MM.1S (cell line): ENCODE data around the gene KRTAP10-3.

Experiments used
- DNase-seq: peaks from one replicate; pipeline ENCODE4 v3.0.0-alpha.2; 2015
- H2AFZ ChIP-seq: fragments of 300-600 bp; sonication (generic); 2 replicates; pipeline ENCODE4 v1.6.0; 2016; ENCODE audit warnings: antibody characterized with exemption, low read length
- H3F3A ChIP-seq: fragments of 300-600 bp; sonication (generic); 2 replicates; pipeline ENCODE4 v1.6.1; 2016; ENCODE audit warnings: mild to moderate bottlenecking, antibody characterized with exemption, low read length, moderate library complexity, mixed read lengths; ENCODE audit not compliant: insufficient read depth
- H3K27ac ChIP-seq: fragments of 300-600 bp; sonication (generic); 2 replicates; pipeline ENCODE4 v1.5.1; 2016; ENCODE audit warnings: mild to moderate bottlenecking, low read length
- H3K27me3 ChIP-seq: fragments of 300-600 bp; sonication (generic); replicated peaks from 2 replicates; pipeline ENCODE4 v1.6.0; 2016; ENCODE audit warnings: low read length; ENCODE audit not compliant: insufficient read depth
- H3K36me3 ChIP-seq: fragments of 300-600 bp; sonication (generic); replicated peaks from 2 replicates; pipeline ENCODE4 v1.6.1; 2016; ENCODE audit warnings: mild to moderate bottlenecking, low read length, mixed read lengths; ENCODE audit not compliant: insufficient read depth
- H3K4me1 ChIP-seq: fragments of 300-600 bp; sonication (generic); 2 replicates; pipeline ENCODE4 v1.6.1; 2016; ENCODE audit warnings: low read length, mixed read lengths
- H3K4me2 ChIP-seq: fragments of 300-600 bp; sonication (generic); 2 replicates; pipeline ENCODE4 v1.6.0; 2016; ENCODE audit warnings: low read depth, low read length
- H3K4me3 ChIP-seq: fragments of 300-600 bp; sonication (generic); 2 replicates; pipeline ENCODE4 v1.5.1; 2016; ENCODE audit warnings: low read length, mixed read lengths
- H3K79me2 ChIP-seq: fragments of 300-600 bp; sonication (generic); 2 replicates; pipeline ENCODE4 v1.6.1; 2016; ENCODE audit warnings: mixed run types, low read length, mixed read lengths
- H3K9ac ChIP-seq: fragments of 300-600 bp; sonication (generic); 2 replicates; pipeline ENCODE4 v1.6.1; 2016; ENCODE audit warnings: low read length, mixed read lengths
- H3K9me2 ChIP-seq: fragments of 300-600 bp; sonication (generic); replicated peaks from 2 replicates; pipeline ENCODE4 v1.6.1; 2016; ENCODE audit warnings: mild to moderate bottlenecking, low read length, mixed read lengths; ENCODE audit not compliant: insufficient read depth
- H3K9me3 ChIP-seq: fragments of 300-600 bp; sonication (generic); replicated peaks from 2 replicates; pipeline ENCODE4 v1.6.1; 2016; ENCODE audit warnings: mild to moderate bottlenecking, low read length, mixed read lengths; ENCODE audit not compliant: insufficient read depth
- H4K20me1 ChIP-seq: fragments of 300-600 bp; sonication (generic); 2 replicates; pipeline ENCODE4 v1.6.1; 2016; ENCODE audit warnings: mild to moderate bottlenecking, low read length, moderate library complexity, mixed read lengths; ENCODE audit not compliant: insufficient read depth
- CTCF ChIP-seq: fragments of 300-600 bp; sonication (generic); IDR thresholded peaks from 2 replicates; pipeline ENCODE4 v1.5.1; 2016; ENCODE audit warnings: antibody characterized with exemption, low read length, mixed read lengths
- EZH2 ChIP-seq: fragments of 300-600 bp; sonication (generic); optimal IDR thresholded peaks from 2 replicates; pipeline ENCODE3; 2017; ENCODE audit warnings: low read depth, mild to moderate bottlenecking, antibody characterized with exemption, low read length, mixed read lengths
- EZH2phosphoT487 ChIP-seq: fragments of 300-600 bp; sonication (generic); IDR thresholded peaks from 2 replicates; pipeline ENCODE4 v1.6.1; 2018; ENCODE audit warnings: antibody characterized with exemption, low read length

The KRTAP10-3 gene

GRCh38 chr21:44529503-44530125, 29.0 kb downstream of the KRTAP10-3 start:
- Histone ChIP-seq H3K79me2 (no peaks in the 10 kb centered on the region), H3K4me3 (no peak overlapping the region), H2AFZ (no peak overlapping the region), H3K36me3 (no peaks in the 10 kb centered on the region), H3F3A (no peaks in the 10 kb centered on the region), H3K27me3 (peaks cover 93% of the 10 kb centered on the region), H3K4me1 (no peaks in the 10 kb centered on the region), H3K9ac (no peak overlapping the region), H3K27ac (no peak overlapping the region), H3K9me3 (no peaks in the 10 kb centered on the region), H4K20me1 (no peaks in the 10 kb centered on the region), H3K9me2 (no peaks in the 10 kb centered on the region), H3K4me2 (no peak overlapping the region)
- DNase-seq: no peak
- TF ChIP-seq EZH2 (no peak), CTCF (no peak), EZH2phosphoT487 (no peak)

DNA sequence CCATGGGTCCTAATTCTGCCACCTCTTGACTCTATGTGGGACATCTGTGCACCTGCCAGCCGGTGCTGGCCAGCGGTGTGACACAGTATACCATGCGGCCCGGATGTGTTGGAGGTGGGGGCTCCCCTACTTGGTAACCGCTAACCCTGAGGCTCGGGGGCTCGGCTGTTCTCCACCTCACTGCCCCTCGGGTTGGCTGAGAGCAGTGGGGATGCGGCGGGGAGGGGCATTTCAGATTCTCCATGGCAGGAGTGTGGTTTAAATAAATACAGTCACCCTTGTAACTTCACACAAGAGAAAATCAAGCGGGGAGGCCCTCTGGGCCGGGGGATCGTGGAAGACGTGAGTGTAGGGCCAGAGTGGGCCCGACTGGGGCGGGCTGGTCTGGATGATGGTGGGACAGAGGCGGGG, 29.6 kb downstream of the KRTAP10-3 start:
- H2AFZ ChIP-seq: no peak overlapping the region
- no peaks in the 10 kb centered on the region for H3K79me2 ChIP-seq
- no peak for TF ChIP-seq CTCF
- no peak for TF ChIP-seq EZH2
- no peak for TF ChIP-seq EZH2phosphoT487
- H3F3A ChIP-seq: no peaks in the 10 kb centered on the region
- no peaks in the 10 kb centered on the region for H3K9me3 ChIP-seq
- H3K9ac ChIP-seq: no peak overlapping the region
- no peaks in the 10 kb centered on the region for H3K4me1 ChIP-seq
- no peak overlapping the region for H3K27ac ChIP-seq
- DNase-seq: no peak
- H3K36me3 ChIP-seq: no peaks in the 10 kb centered on the region
- no peaks in the 10 kb centered on the region for H3K9me2 ChIP-seq
- H4K20me1 ChIP-seq: no peaks in the 10 kb centered on the region
- H3K4me2 ChIP-seq: no peak overlapping the region
- H3K4me3 ChIP-seq: no peak overlapping the region
- H3K27me3 ChIP-seq: peaks cover 96% of the 10 kb centered on the region

- no peak overlapping the region for H3K4me2 ChIP-seq
- H3K27me3 ChIP-seq: peaks cover 100% of the 10 kb centered on the region
- no peaks in the 10 kb centered on the region for H3F3A ChIP-seq
- no peak overlapping the region for H3K27ac ChIP-seq
- no peak overlapping the region for H3K4me3 ChIP-seq
- H3K79me2 ChIP-seq: no peaks in the 10 kb centered on the region
- DNase-seq: no peak
- no peaks in the 10 kb centered on the region for H3K9me2 ChIP-seq
- H2AFZ ChIP-seq: no peak overlapping the region
- no peaks in the 10 kb centered on the region for H3K9me3 ChIP-seq
- TF ChIP-seq EZH2phosphoT487 (no peak), EZH2 (no peak), CTCF (no peak)
- no peaks in the 10 kb centered on the region for H4K20me1 ChIP-seq
- no peaks in the 10 kb centered on the region for H3K36me3 ChIP-seq
- no peak overlapping the region for H3K9ac ChIP-seq
- H3K4me1 ChIP-seq: no peaks in the 10 kb centered on the region
These were observed 30.0 kb downstream of the KRTAP10-3 start for GRCh38 chr21:44528634-44528995.
